ENCODE data around the gene PRPS1. TPM values are rescaled to one million over a fixed set of nuclear protein-coding genes. Genes with fewer than 3 reads are reported as not detected.

PRPS1 gene
- total RNA-seq, 1 donor from 2014 or later = 22.1 TPM

GRCh38 chrX:107630031-107630689 lies 1.9 kb downstream of the PRPS1 start:
- DNase-seq = no peak
- Histone ChIP-seq H3K27ac (replicated peaks) (no peak overlapping the region), H3K4me1 (peaks cover 16% of the 10 kb centered on the region), H3K4me3 (peak overlapping the region; percentile 77), H3K9me3 (replicated peaks) (no peaks in the 10 kb centered on the region), H3K36me3 (no peaks in the 10 kb centered on the region), H3K27me3 (ENCODE audit: low read depth) (no peaks in the 10 kb centered on the region)
- intact Hi-C loops (cut with micrococcal nuclease) = no loop called here
- no peak for TF ChIP-seq CTCF (IDR thresholded peaks at IDR 0.05; ENCODE audit: borderline replicate concordance)

GRCh38 chrX:107632346-107632745 lies 4.0 kb downstream of the PRPS1 start:
- no peak overlapping the region for H3K27ac ChIP-seq (replicated peaks)
- peaks cover 16% of the 10 kb centered on the region for H3K4me1 ChIP-seq
- DNase-seq = no peak
- H3K36me3 ChIP-seq = no peaks in the 10 kb centered on the region
- intact Hi-C loops (cut with micrococcal nuclease) = no loop called here
- no peaks in the 10 kb centered on the region for H3K9me3 ChIP-seq (replicated peaks)
- no peak overlapping the region for H3K4me3 ChIP-seq
- no peaks in the 10 kb centered on the region for H3K27me3 ChIP-seq (ENCODE audit: low read depth)
- TF ChIP-seq CTCF (IDR thresholded peaks at IDR 0.05; ENCODE audit: borderline replicate concordance) = no peak

- Histone ChIP-seq H3K27ac (replicated peaks) (no peak overlapping the region), H3K36me3 (peaks cover 23% of the 10 kb centered on the region), H3K4me3 (no peak overlapping the region), H3K27me3 (ENCODE audit: low read depth) (no peaks in the 10 kb centered on the region), H3K9me3 (replicated peaks) (no peaks in the 10 kb centered on the region), H3K4me1 (no peaks in the 10 kb centered on the region)
- no peak for DNase-seq
- no peak for TF ChIP-seq CTCF (IDR thresholded peaks at IDR 0.05; ENCODE audit: borderline replicate concordance)
- intact Hi-C loops (cut with micrococcal nuclease) = no loop called here
Measured at GRCh38 chrX:107646735-107647134, 18.4 kb downstream of the PRPS1 start.

GRCh38 chrX:107648332-107648731 lies 20.0 kb downstream of the PRPS1 start:
- Histone ChIP-seq H3K27ac (replicated peaks) (no peak overlapping the region), H3K4me1 (no peaks in the 10 kb centered on the region), H3K27me3 (ENCODE audit: low read depth) (no peaks in the 10 kb centered on the region), H3K4me3 (no peak overlapping the region), H3K36me3 (peaks cover 23% of the 10 kb centered on the region), H3K9me3 (replicated peaks) (no peaks in the 10 kb centered on the region)
- TF ChIP-seq CTCF (IDR thresholded peaks at IDR 0.05; ENCODE audit: borderline replicate concordance) = no peak
- intact Hi-C loops (cut with micrococcal nuclease) = no loop called here
- DNase-seq = no peak

- Histone ChIP-seq H3K27me3 (ENCODE audit: low read depth) (no peaks in the 10 kb centered on the region), H3K9me3 (replicated peaks) (no peaks in the 10 kb centered on the region), H3K4me1 (peaks cover 12% of the 10 kb centered on the region), H3K36me3 (peaks cover 6% of the 10 kb centered on the region), H3K27ac (replicated peaks) (peak overlapping the region; percentile 42), H3K4me3 (no peak overlapping the region)
- intact Hi-C loops (cut with micrococcal nuclease) = loop anchor here (10.0 kb wide), 1 partner anchor 240 kb away; no protein-coding TSS in a partner anchor
- no peak for TF ChIP-seq CTCF (IDR thresholded peaks at IDR 0.05; ENCODE audit: borderline replicate concordance)
- DNase-seq = peak; percentile 44
Measured at GRCh38 chrX:107654566-107654871, 26.2 kb downstream of the PRPS1 start.

Measured in left ventricle myocardium inferior (tissue), 1 donor.